Lung (tissue), 12 donors: ENCODE results near the gene TFDP1. TPM values are rescaled to one million over a fixed set of nuclear protein-coding genes. Genes with fewer than 3 reads are reported as not detected.

ENCODE experiments used
- ATAC-seq: fragments of 200-7000 bp; cut with Tn5 transposase; one replicate; pipeline ENCODE4 v1.9.1; 2020; ENCODE audit warnings: moderate number of reproducible peaks; ENCODE audit not compliant: insufficient read depth, low FRiP score
- DNase-seq, 3 donors: peaks; one replicate each; pipeline ENCODE4 v3.0.0-alpha.2; 2013 to 2017
- H3K27ac ChIP-seq, 2 donors: one replicate each; pipeline ENCODE4 v1.5.1; 2013; ENCODE audit warnings: mild to moderate bottlenecking in 2 of 2, moderate library complexity in 2 of 2, control low read depth in 1 of 2, inconsistent platforms in 1 of 2, low read depth in 1 of 2, low read length in 1 of 2
- H3K27me3 ChIP-seq, 3 donors: one replicate each; pipeline ENCODE4 v1.5.1; 2013; ENCODE audit warnings: low read length in 2 of 3; ENCODE audit not compliant: control insufficient read depth in 3 of 3, insufficient read depth in 3 of 3
- H3K36me3 ChIP-seq, 4 donors: one replicate each; pipeline ENCODE4 v1.5.1; 2013; ENCODE audit warnings: low read length in 4 of 4, mild to moderate bottlenecking in 1 of 4, moderate library complexity in 1 of 4; ENCODE audit not compliant: control insufficient read depth in 4 of 4, insufficient read depth in 4 of 4
- H3K4me1 ChIP-seq, 5 donors: one replicate each; pipeline ENCODE4 v1.5.1; 2013; ENCODE audit warnings: low read length in 5 of 5, mild to moderate bottlenecking in 2 of 5, moderate library complexity in 1 of 5; ENCODE audit not compliant: control insufficient read depth in 5 of 5, insufficient read depth in 5 of 5
- H3K4me3 ChIP-seq: one replicate; pipeline ENCODE4 v1.5.1; 2013; ENCODE audit warnings: mild to moderate bottlenecking, control low read depth, moderate library complexity
- H3K9ac ChIP-seq, 2 donors: one replicate each; pipeline ENCODE4 v1.5.1; 2013; ENCODE audit warnings: low read length in 2 of 2, control low read depth in 1 of 2; ENCODE audit not compliant: insufficient read depth in 1 of 2
- H3K9me3 ChIP-seq, 4 donors: one replicate each; pipeline ENCODE4 v1.5.1; 2013; ENCODE audit warnings: low read length in 3 of 4, mild to moderate bottlenecking in 1 of 4, moderate library complexity in 1 of 4; ENCODE audit not compliant: control insufficient read depth in 4 of 4, insufficient read depth in 3 of 4
- CTCF ChIP-seq: IDR thresholded peaks from 2 replicates; pipeline ENCODE4 v1.5.1; 2012; ENCODE audit warnings: mild to moderate bottlenecking; ENCODE audit errors: control extremely low read depth, extremely low read depth
- WGBS, 2 donors: extraction: QIAGEN DNeasy Blood & Tissue Kit; methylation state at CpG; one replicate each; pipeline ENCODE4 v1.1.7; 2013; 5-methylcytosine and 5-hydroxymethylcytosine counted together
- polyA plus RNA-seq, 2 donors: library from polyadenylated mRNA; stranded (reverse); fragments of 200-250 nt; gene quantifications; one replicate each; pipeline ENCODE4 v1.2.1, GENCODE V29; 2013
- total RNA-seq, 2 donors: library from RNA; depleted of rRNA in 1 of 2; stranded (reverse); fragments of >200 nt in 1 of 2; gene quantifications; one replicate each; pipeline ENCODE4 v1.2.1, GENCODE V29; 2014 to 2021
- donor health status: control.
- donor health status: control.
- donor health status: Bipolar disorder and iron deficiency.
- donor health status: healthy.
- donor health status: DM: yes; HTN: yes; CAD: no.

The TFDP1 gene
- total and polyA plus RNA-seq, 4 donors, result 19.6 to 44.2 (median 40.3) TPM

GRCh38 chr13:113634279-113635047 lies 49.9 kb downstream of the TFDP1 start:
- TF ChIP-seq CTCF, result no peak
- H3K9me3 ChIP-seq, result no peaks in the 10 kb centered on the region
- ATAC-seq (no peak), DNase-seq (no peak)
- H3K36me3 ChIP-seq, result peaks cover 19 to 65% (median 37%) of the 10 kb centered on the region in 4 donors
- no peak overlapping the region for H3K4me3 ChIP-seq
- 95 to 97% methylated on average over 16 of the region's 16 CpGs for WGBS, 2 donors
- H3K9ac ChIP-seq, result no peak overlapping the region
- H3K27me3 ChIP-seq, result no peaks in the 10 kb centered on the region
- H3K4me1 ChIP-seq, result no peaks in the 10 kb centered on the region
- H3K27ac ChIP-seq, result no peak overlapping the region

DNA sequence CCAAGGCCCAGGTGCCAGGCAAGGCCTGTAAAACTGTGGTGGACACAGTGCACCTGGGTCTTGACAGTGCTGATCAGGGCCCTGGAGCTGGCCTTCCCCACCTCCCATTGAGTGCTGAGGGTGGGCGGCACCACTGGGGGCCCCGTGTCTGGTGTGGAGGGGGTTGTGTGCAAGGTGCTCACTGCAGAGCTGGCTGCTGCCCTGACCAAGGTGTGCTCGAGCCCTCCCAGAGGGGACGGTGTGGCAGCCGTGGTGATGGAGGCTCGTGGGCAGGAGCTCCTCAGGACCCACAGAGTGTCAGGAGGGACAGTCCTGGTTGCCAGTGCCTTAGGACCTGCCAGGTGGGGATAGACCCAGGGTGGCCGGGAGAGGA lies 50.5 kb downstream of the TFDP1 start:
- Histone ChIP-seq H3K36me3 (peaks cover 19 to 65% (median 39%) of the 10 kb centered on the region in 4 donors), H3K27ac (no peak overlapping the region), H3K9me3 (no peaks in the 10 kb centered on the region), H3K4me3 (no peak overlapping the region), H3K4me1 (no peaks in the 10 kb centered on the region), H3K27me3 (no peaks in the 10 kb centered on the region), H3K9ac (no peak overlapping the region)
- no peak for TF ChIP-seq CTCF
- ATAC-seq (no peak), DNase-seq (no peak)
- WGBS, 2 donors, result 97 to 99% methylated on average over 7 of the region's 7 CpGs

- DNase-seq (no peak), ATAC-seq (no peak)
- WGBS, 2 donors, result 97% methylated on average over 25 of the region's 25 CpGs
- Histone ChIP-seq H3K36me3 (peaks cover 19 to 65% (median 44%) of the 10 kb centered on the region in 4 donors), H3K4me3 (no peak overlapping the region), H3K4me1 (no peaks in the 10 kb centered on the region), H3K9me3 (no peaks in the 10 kb centered on the region), H3K9ac (no peak overlapping the region), H3K27ac (no peak overlapping the region), H3K27me3 (no peaks in the 10 kb centered on the region)
- no peak for TF ChIP-seq CTCF
Measured at GRCh38 chr13:113635709-113636108, 51.2 kb downstream of the TFDP1 start.
